K562 treated with DMSO at 1 percent for 24 hours (cell line): ENCODE results near the gene RNU2-63P. TPM values are rescaled to one million over a fixed set of nuclear protein-coding genes. Genes with fewer than 3 reads are reported as not detected.

Source experiments
- total RNA-seq: library from RNA; unstranded; fragments of 300-600 nt; gene quantifications from 2 replicates; pipeline ENCODE4 v1.2.3, GENCODE V29; 2022; ENCODE audit warnings: low read depth; ENCODE audit not compliant: insufficient read depth

Gene RNU2-63P
- total RNA-seq = not detected in 2 replicates

DNA sequence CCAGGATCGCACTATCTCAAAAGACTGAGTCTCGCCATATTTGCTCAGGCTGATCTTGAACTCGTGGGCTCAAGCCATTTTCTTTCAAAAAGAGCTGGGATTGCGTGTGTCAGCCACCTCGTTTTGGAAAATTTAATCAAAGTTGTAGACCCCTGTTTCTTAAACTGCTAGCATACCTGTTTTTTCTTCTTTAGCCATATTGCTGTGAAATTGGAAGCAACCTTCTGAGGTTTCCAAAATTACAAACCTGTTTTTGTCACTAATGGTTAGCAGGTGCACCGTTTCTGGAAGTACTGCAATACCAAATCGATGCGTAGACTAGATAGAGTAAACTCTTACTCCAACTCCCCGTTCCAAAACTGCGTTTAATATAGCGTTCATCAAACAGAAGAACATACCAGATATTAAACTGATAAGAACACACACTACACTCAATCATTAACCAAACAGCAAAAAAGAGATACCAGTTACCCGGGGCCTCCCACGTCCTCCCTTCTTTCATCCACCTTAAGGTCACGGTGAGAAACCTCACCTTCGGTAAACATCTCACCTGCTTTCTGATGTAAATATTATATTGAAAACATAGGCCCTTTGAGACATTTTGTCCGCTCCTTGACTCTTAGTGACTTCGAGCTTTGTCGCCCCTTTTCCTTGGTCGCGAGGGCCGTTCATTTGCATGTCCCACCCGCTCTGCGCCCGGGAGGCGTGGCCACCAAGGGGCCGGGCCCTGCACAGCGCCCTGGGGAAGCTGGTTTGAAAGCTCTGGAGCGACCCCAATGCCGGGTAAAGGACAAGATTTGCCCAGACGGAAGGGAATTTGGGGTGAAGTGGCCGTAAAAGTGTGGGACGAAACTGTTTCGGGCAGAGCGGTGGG, at the start of gene RNU2-63P:
RNU2-63P (minus strand) TSS at position 462 of the 874 bp plus-strand sequence.

DNA sequence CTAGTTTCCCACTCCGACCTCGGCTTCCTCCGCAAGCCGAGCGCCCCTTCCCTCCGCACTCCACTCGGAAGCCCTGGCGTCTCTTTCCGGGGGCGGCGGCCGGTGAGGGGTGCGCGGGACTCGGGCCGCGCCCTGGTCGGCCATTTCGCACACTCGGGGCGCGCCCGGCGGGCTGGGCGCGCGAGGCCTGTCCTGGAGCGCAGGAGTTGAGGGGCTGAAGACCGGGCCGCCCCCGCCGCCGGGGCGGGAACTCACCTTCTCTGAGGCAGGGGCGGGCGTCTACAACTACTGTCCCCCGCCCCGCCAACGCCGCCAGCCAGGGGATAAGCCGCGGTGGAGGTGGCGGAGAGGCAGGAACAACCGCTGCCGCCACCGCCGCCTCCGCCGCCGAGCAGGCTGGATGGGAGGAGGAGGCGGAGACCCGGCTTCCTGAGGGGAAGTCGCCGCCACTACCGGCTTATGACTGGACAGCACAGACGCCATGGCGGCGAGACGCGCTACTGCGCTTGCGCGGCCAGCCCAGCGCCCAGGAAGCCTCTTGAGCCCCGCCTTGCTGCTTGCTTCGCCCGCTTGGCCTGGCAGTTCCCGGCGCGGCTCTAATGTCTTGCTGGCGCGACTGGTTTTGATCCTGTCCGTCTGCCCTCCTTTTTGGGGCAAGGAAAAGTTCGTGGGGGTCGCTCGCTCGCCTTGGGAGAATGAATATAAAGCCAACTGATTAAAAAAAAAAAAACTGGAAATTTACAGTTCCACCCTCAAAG, 39.2 kb upstream of the RNU2-63P start, which contains the start of gene KRCC1:
KRCC1 (minus strand) TSS at position 413 of the 758 bp plus-strand sequence. CDS start 27,220 bp downstream, outside the sequence.

Other genes starting within 250 kb of the RNU2-63P start
- gene RGPD2, start 190.8 kb downstream of the RNU2-63P start, total RNA-seq = 2.6 and 4.5 TPM in 2 replicates
- gene KRCC1, start 39.2 kb upstream of the RNU2-63P start, total RNA-seq = 11.1 and 11.3 TPM in 2 replicates
- not detected in 2 replicates for gene SMYD1, start 51.3 kb upstream of the RNU2-63P start, total RNA-seq
- gene FABP1, start 111.5 kb upstream of the RNU2-63P start, total RNA-seq = not detected in 2 replicates
- not detected in 2 replicates for gene THNSL2, start 153.8 kb upstream of the RNU2-63P start, total RNA-seq